Stimulated activated CD4-positive, alpha-beta T cell treated with anti-CD3 and anti-CD28 coated beads, TNF-alpha, amount 100 ng/mL, for 48 hours (primary cell): ENCODE results near the gene ELOVL6.

Experiments used
- DNase-seq, 3 donors: peaks; one replicate each; pipeline ENCODE4 v3.0.0-alpha.2; 2020; ENCODE audit warnings: low read depth in 3 of 3

ELOVL6 gene

GRCh38 chr4:110032603-110033002 is 165.8 kb downstream of the ELOVL6 start:
- no peak for DNase-seq

- no peak for DNase-seq
These were observed 172.7 kb downstream of the ELOVL6 start for GRCh38 chr4:110025718-110026117.

GRCh38 chr4:110025056-110025455 is 173.4 kb downstream of the ELOVL6 start:
- no peak for DNase-seq

GRCh38 chr4:110022457-110022856 is 176.0 kb downstream of the ELOVL6 start:
- DNase-seq: no peak

- DNase-seq: no peak
These were observed 177.6 kb downstream of the ELOVL6 start for GRCh38 chr4:110020646-110021443.

GRCh38 chr4:110020139-110020538 is 178.3 kb downstream of the ELOVL6 start:
- DNase-seq: no peak

- DNase-seq: no peak
These were observed 179.3 kb downstream of the ELOVL6 start for GRCh38 chr4:110019153-110019552.

- DNase-seq: no peak
These were observed 184.2 kb downstream of the ELOVL6 start for GRCh38 chr4:110014233-110014632.

GRCh38 chr4:110012917-110013316 is 185.5 kb downstream of the ELOVL6 start:
- DNase-seq: no peak

- no peak for DNase-seq
These were observed 187.6 kb downstream of the ELOVL6 start for GRCh38 chr4:110010797-110011196.

GRCh38 chr4:110009550-110009949 is 188.9 kb downstream of the ELOVL6 start:
- no peak for DNase-seq

GRCh38 chr4:110008540-110008939 is 189.9 kb downstream of the ELOVL6 start:
- no peak for DNase-seq

- no peak for DNase-seq
These were observed 191.2 kb downstream of the ELOVL6 start for GRCh38 chr4:110007217-110007616.

GRCh38 chr4:110005461-110006056 is 192.9 kb downstream of the ELOVL6 start:
- DNase-seq: no peak

- no peak for DNase-seq
These were observed 193.9 kb downstream of the ELOVL6 start for GRCh38 chr4:110004556-110004955.

GRCh38 chr4:110003401-110004187 is 194.8 kb downstream of the ELOVL6 start:
- peak in 1 of 3 donors; percentile 21 for DNase-seq

- no peak for DNase-seq
These were observed 196.1 kb downstream of the ELOVL6 start for GRCh38 chr4:110002326-110002725.

GRCh38 chr4:109999585-109999912 is 198.9 kb downstream of the ELOVL6 start:
- DNase-seq: no peak

GRCh38 chr4:109998867-109999584 is 199.4 kb downstream of the ELOVL6 start:
- peak in 1 of 3 donors; percentile 27 for DNase-seq

GRCh38 chr4:109996526-109996925 is 201.9 kb downstream of the ELOVL6 start:
- DNase-seq: no peak
